ENCODE data around the gene RNF130. TPM values are rescaled to one million over a fixed set of nuclear protein-coding genes. Genes with fewer than 3 reads are reported as not detected.

Gene RNF130
- polyA plus RNA-seq, 1 donor from 2014 or later: 48.7 TPM

DNA sequence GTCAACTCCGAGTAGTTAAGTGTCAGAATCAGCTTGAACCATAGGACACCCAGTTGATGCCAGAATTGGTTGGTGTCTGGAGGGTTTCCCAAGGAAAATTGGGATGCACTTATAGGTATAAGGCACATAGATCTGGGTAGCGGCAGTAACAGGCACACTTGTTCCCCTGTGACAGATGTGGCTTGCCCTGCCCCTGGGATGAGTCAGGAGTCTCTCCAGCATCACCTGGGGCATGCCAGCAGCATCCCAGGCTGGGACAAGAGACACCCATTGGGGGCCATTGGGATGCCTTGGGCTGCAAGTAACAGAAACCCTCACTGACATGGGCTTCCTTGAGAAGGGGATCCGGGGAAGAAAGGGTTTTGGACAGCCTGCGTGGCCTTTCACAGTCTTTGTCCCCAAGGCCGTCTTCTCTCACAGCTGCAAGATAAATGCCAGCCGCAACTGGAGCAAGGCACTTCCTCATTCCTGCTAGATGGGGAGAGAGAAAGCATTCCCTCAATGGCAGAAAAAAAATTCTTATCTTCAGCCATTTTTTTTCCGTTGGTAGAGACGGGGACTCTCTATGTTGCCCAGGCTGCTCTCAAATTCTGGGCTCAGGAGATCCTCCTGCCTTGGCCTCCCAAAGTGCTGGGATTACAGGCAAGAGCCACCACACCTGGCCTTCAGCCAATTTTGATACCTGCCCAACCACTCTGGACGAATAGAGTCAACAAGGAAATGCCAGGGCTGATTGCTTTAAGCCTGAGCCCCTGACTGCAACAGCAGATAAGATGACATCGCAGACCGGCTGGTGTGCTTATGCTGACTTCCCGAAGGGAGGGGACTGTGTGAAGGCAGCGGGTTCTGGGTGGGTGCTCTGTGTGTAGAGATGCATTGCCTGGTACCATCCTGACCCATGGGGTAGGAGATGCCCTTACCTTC lies 13.3 kb upstream of the RNF130 start:
- H3K9me3 ChIP-seq (ENCODE audit: low read length): no peaks in the 10 kb centered on the region
- no peak overlapping the region for H2AFZ ChIP-seq (ENCODE audit: low read depth, low read length)
- no peaks in the 10 kb centered on the region for H3K9me2 ChIP-seq (ENCODE audit: insufficient read depth, low read length)
- H3K27ac ChIP-seq (ENCODE audit: low read length): no peak overlapping the region
- H3K36me3 ChIP-seq (ENCODE audit: insufficient read depth, low read length): no peaks in the 10 kb centered on the region
- no peaks in the 10 kb centered on the region for H3F3A ChIP-seq (ENCODE audit: insufficient read depth, low read length, poor library complexity, severe bottlenecking)
- no peak overlapping the region for H3K4me3 ChIP-seq (ENCODE audit: low read length)
- H3K27me3 ChIP-seq (ENCODE audit: insufficient read depth, low read depth, low read length): no peaks in the 10 kb centered on the region
- no peak overlapping the region for H3K9ac ChIP-seq (ENCODE audit: low read length)
- no peak for TF ChIP-seq EZH2 (IDR thresholded peaks at IDR 0.05; ENCODE audit: borderline replicate concordance, insufficient read depth, low read length, poor library complexity, severe bottlenecking)
- TF ChIP-seq, protein P1, sequence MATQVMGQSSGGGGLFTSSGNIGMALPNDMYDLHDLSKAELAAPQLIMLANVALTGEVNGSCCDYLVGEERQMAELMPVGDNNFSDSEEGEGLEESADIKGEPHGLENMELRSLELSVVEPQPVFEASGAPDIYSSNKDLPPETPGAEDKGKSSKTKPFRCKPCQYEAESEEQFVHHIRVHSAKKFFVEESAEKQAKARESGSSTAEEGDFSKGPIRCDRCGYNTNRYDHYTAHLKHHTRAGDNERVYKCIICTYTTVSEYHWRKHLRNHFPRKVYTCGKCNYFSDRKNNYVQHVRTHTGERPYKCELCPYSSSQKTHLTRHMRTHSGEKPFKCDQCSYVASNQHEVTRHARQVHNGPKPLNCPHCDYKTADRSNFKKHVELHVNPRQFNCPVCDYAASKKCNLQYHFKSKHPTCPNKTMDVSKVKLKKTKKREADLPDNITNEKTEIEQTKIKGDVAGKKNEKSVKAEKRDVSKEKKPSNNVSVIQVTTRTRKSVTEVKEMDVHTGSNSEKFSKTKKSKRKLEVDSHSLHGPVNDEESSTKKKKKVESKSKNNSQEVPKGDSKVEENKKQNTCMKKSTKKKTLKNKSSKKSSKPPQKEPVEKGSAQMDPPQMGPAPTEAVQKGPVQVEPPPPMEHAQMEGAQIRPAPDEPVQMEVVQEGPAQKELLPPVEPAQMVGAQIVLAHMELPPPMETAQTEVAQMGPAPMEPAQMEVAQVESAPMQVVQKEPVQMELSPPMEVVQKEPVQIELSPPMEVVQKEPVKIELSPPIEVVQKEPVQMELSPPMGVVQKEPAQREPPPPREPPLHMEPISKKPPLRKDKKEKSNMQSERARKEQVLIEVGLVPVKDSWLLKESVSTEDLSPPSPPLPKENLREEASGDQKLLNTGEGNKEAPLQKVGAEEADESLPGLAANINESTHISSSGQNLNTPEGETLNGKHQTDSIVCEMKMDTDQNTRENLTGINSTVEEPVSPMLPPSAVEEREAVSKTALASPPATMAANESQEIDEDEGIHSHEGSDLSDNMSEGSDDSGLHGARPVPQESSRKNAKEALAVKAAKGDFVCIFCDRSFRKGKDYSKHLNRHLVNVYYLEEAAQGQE (IDR thresholded peaks at IDR 0.05; ENCODE audit: borderline replicate concordance): no peak
- TF ChIP-seq RAD21 (conservative IDR thresholded peaks at IDR 0.05): no peak
- TF ChIP-seq EP300 (conservative IDR thresholded peaks at IDR 0.05; ENCODE audit: poor library complexity, severe bottlenecking): no peak
- no peak for TF ChIP-seq TAF1 (IDR thresholded peaks at IDR 0.05; ENCODE audit: low read depth)
- TF ChIP-seq POLR2AphosphoS5 (IDR thresholded peaks at IDR 0.05): no peak
- TF ChIP-seq, protein P2, sequence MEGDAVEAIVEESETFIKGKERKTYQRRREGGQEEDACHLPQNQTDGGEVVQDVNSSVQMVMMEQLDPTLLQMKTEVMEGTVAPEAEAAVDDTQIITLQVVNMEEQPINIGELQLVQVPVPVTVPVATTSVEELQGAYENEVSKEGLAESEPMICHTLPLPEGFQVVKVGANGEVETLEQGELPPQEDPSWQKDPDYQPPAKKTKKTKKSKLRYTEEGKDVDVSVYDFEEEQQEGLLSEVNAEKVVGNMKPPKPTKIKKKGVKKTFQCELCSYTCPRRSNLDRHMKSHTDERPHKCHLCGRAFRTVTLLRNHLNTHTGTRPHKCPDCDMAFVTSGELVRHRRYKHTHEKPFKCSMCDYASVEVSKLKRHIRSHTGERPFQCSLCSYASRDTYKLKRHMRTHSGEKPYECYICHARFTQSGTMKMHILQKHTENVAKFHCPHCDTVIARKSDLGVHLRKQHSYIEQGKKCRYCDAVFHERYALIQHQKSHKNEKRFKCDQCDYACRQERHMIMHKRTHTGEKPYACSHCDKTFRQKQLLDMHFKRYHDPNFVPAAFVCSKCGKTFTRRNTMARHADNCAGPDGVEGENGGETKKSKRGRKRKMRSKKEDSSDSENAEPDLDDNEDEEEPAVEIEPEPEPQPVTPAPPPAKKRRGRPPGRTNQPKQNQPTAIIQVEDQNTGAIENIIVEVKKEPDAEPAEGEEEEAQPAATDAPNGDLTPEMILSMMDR (IDR thresholded peaks at IDR 0.05; ENCODE audit: poor library complexity, severe bottlenecking): no peak
- TF ChIP-seq SMC3 (conservative IDR thresholded peaks at IDR 0.05; ENCODE audit: poor library complexity): no peak
- no peak for TF ChIP-seq MXI1 (conservative IDR thresholded peaks at IDR 0.05; ENCODE audit: poor library complexity, severe bottlenecking)
- no peak overlapping the region for H3K4me2 ChIP-seq (ENCODE audit: low read length)
- no peaks in the 10 kb centered on the region for H3K79me2 ChIP-seq (replicated peaks; ENCODE audit: insufficient read depth, low read length)
- no peaks in the 10 kb centered on the region for H4K20me1 ChIP-seq (ENCODE audit: insufficient read depth)

DNA sequence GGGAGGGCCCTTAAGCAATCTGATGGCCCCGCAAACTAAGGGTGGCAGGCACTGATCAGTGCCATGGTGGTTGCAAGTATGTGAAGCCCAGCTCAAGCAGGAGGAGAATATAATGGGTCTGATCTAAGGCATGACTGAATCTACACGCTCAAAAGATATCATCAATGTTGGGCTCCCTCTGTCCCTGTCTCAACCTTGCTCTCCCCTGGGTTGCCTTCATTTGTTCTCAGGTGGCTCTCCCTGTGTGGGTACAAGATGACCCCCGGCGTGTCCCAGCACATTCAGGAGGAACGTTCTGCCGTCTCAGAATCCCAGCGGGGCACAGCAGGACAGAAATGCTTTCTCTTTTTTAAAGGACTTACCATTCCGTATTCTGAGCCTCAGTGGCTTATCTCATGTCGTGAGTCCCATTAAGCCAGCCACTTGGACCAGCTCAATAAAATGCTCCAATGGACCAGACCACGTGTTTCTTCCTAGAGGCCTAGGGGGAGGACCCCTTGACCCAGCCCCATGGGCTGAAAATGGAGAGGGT lies 12.0 kb upstream of the RNF130 start:
- no peak overlapping the region for H3K4me2 ChIP-seq (ENCODE audit: low read length)

More for the DNA sequence above, 12.0 kb upstream of the RNF130 start:
- no peak overlapping the region for H3K4me3 ChIP-seq (ENCODE audit: low read length)
- H2AFZ ChIP-seq (ENCODE audit: low read depth, low read length): no peak overlapping the region
- no peaks in the 10 kb centered on the region for H3K9me2 ChIP-seq (ENCODE audit: insufficient read depth, low read length)
- H3K27ac ChIP-seq (ENCODE audit: low read length): no peak overlapping the region
- no peaks in the 10 kb centered on the region for H3F3A ChIP-seq (ENCODE audit: insufficient read depth, low read length, poor library complexity, severe bottlenecking)
- H3K27me3 ChIP-seq (ENCODE audit: insufficient read depth, low read depth, low read length): no peaks in the 10 kb centered on the region
- H3K79me2 ChIP-seq (replicated peaks; ENCODE audit: insufficient read depth, low read length): no peaks in the 10 kb centered on the region
- no peaks in the 10 kb centered on the region for H4K20me1 ChIP-seq (ENCODE audit: insufficient read depth)
- no peaks in the 10 kb centered on the region for H3K36me3 ChIP-seq (ENCODE audit: insufficient read depth, low read length)
- H3K9ac ChIP-seq (ENCODE audit: low read length): no peak overlapping the region
- TF ChIP-seq EP300 (conservative IDR thresholded peaks at IDR 0.05; ENCODE audit: poor library complexity, severe bottlenecking) (no peak), TAF1 (IDR thresholded peaks at IDR 0.05; ENCODE audit: low read depth) (no peak), EZH2 (IDR thresholded peaks at IDR 0.05; ENCODE audit: borderline replicate concordance, insufficient read depth, low read length, poor library complexity, severe bottlenecking) (no peak), MXI1 (conservative IDR thresholded peaks at IDR 0.05; ENCODE audit: poor library complexity, severe bottlenecking) (no peak), RAD21 (conservative IDR thresholded peaks at IDR 0.05) (no peak), SMC3 (conservative IDR thresholded peaks at IDR 0.05; ENCODE audit: poor library complexity) (no peak), POLR2AphosphoS5 (IDR thresholded peaks at IDR 0.05) (no peak)
- TF ChIP-seq, protein P1 (IDR thresholded peaks at IDR 0.05; ENCODE audit: borderline replicate concordance): no peak
- TF ChIP-seq, protein P2 (IDR thresholded peaks at IDR 0.05; ENCODE audit: poor library complexity, severe bottlenecking): no peak
- no peaks in the 10 kb centered on the region for H3K9me3 ChIP-seq (ENCODE audit: low read length)

All from neural cell (in vitro differentiated cells).